Osteocyte (in vitro differentiated cells): ENCODE measurements around the gene SAMD10. TPM values are rescaled to one million over a fixed set of nuclear protein-coding genes. Genes with fewer than 3 reads are reported as not detected.

Experiments used
- DNase-seq: peaks from one replicate; pipeline ENCODE4 v3.0.0; 2021; ENCODE audit warnings: mixed read lengths; ENCODE audit not compliant: unreplicated experiment; ENCODE audit errors: extremely low spot score
- H3K27ac Mint-ChIP-seq: one replicate; pipeline ENCODE4 v1.8.0; 2021; ENCODE audit warnings: mild to moderate bottlenecking, mixed read lengths; ENCODE audit not compliant: unreplicated experiment
- H3K27me3 Mint-ChIP-seq: one replicate; pipeline ENCODE4 v1.8.0; 2021; ENCODE audit warnings: mixed read lengths; ENCODE audit not compliant: unreplicated experiment
- H3K36me3 Mint-ChIP-seq: one replicate; pipeline ENCODE4 v1.8.0; 2021; ENCODE audit warnings: mixed read lengths; ENCODE audit not compliant: unreplicated experiment
- H3K4me1 Mint-ChIP-seq: one replicate; pipeline ENCODE4 v1.8.0; 2021; ENCODE audit warnings: mixed read lengths; ENCODE audit not compliant: unreplicated experiment
- H3K4me3 Mint-ChIP-seq: one replicate; pipeline ENCODE4 v1.8.0; 2021; ENCODE audit warnings: mild to moderate bottlenecking, moderate library complexity, mixed read lengths; ENCODE audit not compliant: unreplicated experiment
- H3K9me3 Mint-ChIP-seq: one replicate; pipeline ENCODE4 v1.8.0; 2021; ENCODE audit warnings: mixed read lengths; ENCODE audit not compliant: unreplicated experiment
- total RNA-seq: library from RNA; stranded (reverse); gene quantifications from 2 replicates; pipeline ENCODE4 v1.2.1, GENCODE V29; 2021
- TF ChIP-seq, protein P1 (sequence below): fragments of 200-600 bp; sonication (generic); IDR thresholded peaks from 2 replicates; pipeline ENCODE4 v1.5.0; 2021; ENCODE audit warnings: antibody characterized with exemption, mild to moderate bottlenecking, moderate library complexity

The SAMD10 gene
- total RNA-seq, 1 donor from 2014 or later, result 3.7 TPM

GRCh38 chr20:63966944-63967322 lies 12.5 kb downstream of the SAMD10 start:
- H3K4me1 Mint-ChIP-seq, result peaks cover 8% of the 10 kb centered on the region
- no peaks in the 10 kb centered on the region for H3K9me3 Mint-ChIP-seq
- H3K4me3 Mint-ChIP-seq, result no peak overlapping the region
- H3K36me3 Mint-ChIP-seq, result peaks cover 2% of the 10 kb centered on the region
- H3K27me3 Mint-ChIP-seq, result no peaks in the 10 kb centered on the region
- H3K27ac Mint-ChIP-seq, result no peak overlapping the region
- TF ChIP-seq, protein P1, sequence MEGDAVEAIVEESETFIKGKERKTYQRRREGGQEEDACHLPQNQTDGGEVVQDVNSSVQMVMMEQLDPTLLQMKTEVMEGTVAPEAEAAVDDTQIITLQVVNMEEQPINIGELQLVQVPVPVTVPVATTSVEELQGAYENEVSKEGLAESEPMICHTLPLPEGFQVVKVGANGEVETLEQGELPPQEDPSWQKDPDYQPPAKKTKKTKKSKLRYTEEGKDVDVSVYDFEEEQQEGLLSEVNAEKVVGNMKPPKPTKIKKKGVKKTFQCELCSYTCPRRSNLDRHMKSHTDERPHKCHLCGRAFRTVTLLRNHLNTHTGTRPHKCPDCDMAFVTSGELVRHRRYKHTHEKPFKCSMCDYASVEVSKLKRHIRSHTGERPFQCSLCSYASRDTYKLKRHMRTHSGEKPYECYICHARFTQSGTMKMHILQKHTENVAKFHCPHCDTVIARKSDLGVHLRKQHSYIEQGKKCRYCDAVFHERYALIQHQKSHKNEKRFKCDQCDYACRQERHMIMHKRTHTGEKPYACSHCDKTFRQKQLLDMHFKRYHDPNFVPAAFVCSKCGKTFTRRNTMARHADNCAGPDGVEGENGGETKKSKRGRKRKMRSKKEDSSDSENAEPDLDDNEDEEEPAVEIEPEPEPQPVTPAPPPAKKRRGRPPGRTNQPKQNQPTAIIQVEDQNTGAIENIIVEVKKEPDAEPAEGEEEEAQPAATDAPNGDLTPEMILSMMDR, result no peak
- DNase-seq, result no peak

DNA sequence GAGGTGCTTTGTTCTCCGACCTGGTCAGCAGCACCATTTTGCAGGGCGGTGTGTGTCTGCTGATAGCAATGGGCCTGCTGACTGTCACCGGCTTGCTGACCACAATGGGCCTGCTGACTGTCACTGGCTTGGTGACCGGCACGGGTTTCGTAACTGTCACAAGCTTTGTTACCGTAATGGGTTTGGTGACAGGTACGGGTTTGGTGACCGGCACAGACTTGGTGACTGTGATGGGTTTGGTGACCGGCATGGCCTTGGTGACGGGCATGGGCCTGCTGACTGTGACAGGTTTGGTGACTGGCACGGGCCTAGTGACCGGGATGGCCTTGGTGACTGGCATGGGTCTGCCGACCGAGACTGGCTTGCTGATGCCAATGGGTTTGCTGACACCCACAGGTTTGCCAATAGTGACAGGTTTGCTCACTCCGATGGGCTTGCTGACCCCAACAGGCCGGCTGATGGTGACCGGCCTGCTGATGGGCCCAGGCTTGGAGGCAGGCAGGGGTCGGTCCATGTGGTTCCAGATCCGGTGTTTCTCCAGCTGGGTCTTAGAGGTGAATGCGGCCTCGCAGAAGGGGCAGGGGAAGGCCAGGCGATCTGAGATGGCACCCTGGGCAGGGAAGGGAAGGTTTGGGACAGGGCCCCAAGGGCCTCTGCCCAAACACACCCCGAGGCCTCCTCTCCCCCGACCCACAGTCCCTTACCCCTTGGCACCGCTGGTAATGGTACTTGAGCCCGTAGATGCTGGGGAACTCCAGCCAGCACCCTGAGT lies 13.1 kb downstream of the SAMD10 start:
- TF ChIP-seq, protein P1, result no peak
- DNase-seq, result no peak
- H3K27ac Mint-ChIP-seq, result no peak overlapping the region
- peaks cover 8% of the 10 kb centered on the region for H3K4me1 Mint-ChIP-seq
- H3K9me3 Mint-ChIP-seq, result no peaks in the 10 kb centered on the region
- H3K36me3 Mint-ChIP-seq, result peaks cover 7% of the 10 kb centered on the region
- no peak overlapping the region for H3K4me3 Mint-ChIP-seq
- H3K27me3 Mint-ChIP-seq, result no peaks in the 10 kb centered on the region

GRCh38 chr20:63964412-63964811 lies 15.0 kb downstream of the SAMD10 start:
- TF ChIP-seq, protein P1, result no peak
- Mint-ChIP-seq H3K4me3 (no peak overlapping the region), H3K27ac (no peak overlapping the region), H3K4me1 (peaks cover 8% of the 10 kb centered on the region), H3K36me3 (peaks cover 12% of the 10 kb centered on the region), H3K9me3 (no peaks in the 10 kb centered on the region), H3K27me3 (no peaks in the 10 kb centered on the region)
- no peak for DNase-seq

- Mint-ChIP-seq H3K4me3 (no peak overlapping the region), H3K9me3 (no peaks in the 10 kb centered on the region), H3K27ac (no peak overlapping the region), H3K27me3 (no peaks in the 10 kb centered on the region), H3K4me1 (peaks cover 9% of the 10 kb centered on the region), H3K36me3 (peaks cover 13% of the 10 kb centered on the region)
- TF ChIP-seq, protein P1, result no peak
- no peak for DNase-seq
Measured at GRCh38 chr20:63963784-63964301, 15.6 kb downstream of the SAMD10 start.

DNA sequence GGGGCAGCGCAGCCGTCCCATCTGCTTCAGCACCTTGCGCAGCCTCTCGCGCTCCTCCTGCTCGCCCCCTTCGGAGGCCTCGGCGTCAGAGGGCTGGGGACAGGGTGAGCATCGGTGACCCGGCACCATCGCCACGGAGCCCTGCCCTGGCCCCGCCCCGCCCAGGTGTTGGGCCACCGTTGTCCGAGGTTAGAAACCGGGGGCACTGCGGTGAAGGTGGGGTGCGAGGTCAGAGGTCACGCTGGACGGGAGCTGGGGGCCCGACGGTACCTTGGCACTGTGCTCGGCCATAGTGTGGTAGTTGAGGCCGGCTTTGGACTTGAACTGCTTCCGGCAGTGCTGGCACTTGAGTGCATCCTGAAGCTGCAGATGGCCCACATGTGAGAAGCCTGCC lies 16.1 kb downstream of the SAMD10 start:
- peaks cover 14% of the 10 kb centered on the region for H3K36me3 Mint-ChIP-seq
- peaks cover 7% of the 10 kb centered on the region for H3K4me1 Mint-ChIP-seq
- TF ChIP-seq, protein P1, result no peak
- no peaks in the 10 kb centered on the region for H3K27me3 Mint-ChIP-seq
- no peak overlapping the region for H3K4me3 Mint-ChIP-seq
- H3K27ac Mint-ChIP-seq, result no peak overlapping the region
- H3K9me3 Mint-ChIP-seq, result no peaks in the 10 kb centered on the region
- DNase-seq, result no peak
